Panc1 (cell line): Measurements from ENCODE around the gene SNX3. TPM values are rescaled to one million over a fixed set of nuclear protein-coding genes. Genes with fewer than 3 reads are reported as not detected.

ENCODE experiments used
- ATAC-seq: fragments of 200-7000 bp; cut with Tn5 transposase; 2 replicates; pipeline ENCODE4 v1.9.1; 2020; ENCODE audit warnings: mild to moderate bottlenecking, moderate library complexity
- BruUV-seq: library from RNA; stranded (reverse); fragments of 400-500 nt; replicated peaks from 2 replicates; lab custom pipeline; 2021; lab: Mats Ljungman, UMichigan
- CTCF ChIA-PET: fragments of 300-600 bp; sonication (Branson Sonifier 250); formaldehyde crosslinking; loops from one replicate; lab custom pipeline; 2022; ENCODE audit warnings: antibody characterized with exemption; lab: Charles Lee
- POLR2A ChIA-PET: fragments of 300-600 bp; sonication (Branson Sonifier 250); formaldehyde crosslinking; loops from one replicate; lab custom pipeline; 2022; ENCODE audit warnings: antibody characterized with exemption; lab: Charles Lee
- DNase-seq: peaks from one replicate; pipeline ENCODE4 v3.0.0-alpha.2; 2010; ENCODE audit warnings: low read depth, low spot score
- H3K27ac ChIP-seq: 2 replicates; pipeline ENCODE4 v1.5.1; 2011; ENCODE audit warnings: mild to moderate bottlenecking, low read length, inconsistent platforms
- H3K27me3 ChIP-seq: fragments of 200-500 bp; sonication (Bioruptor generic); 2 replicates; pipeline ENCODE4 v1.6.0; 2014; ENCODE audit warnings: low read length, inconsistent platforms; ENCODE audit not compliant: control insufficient read depth, insufficient read depth
- H3K36me3 ChIP-seq: fragments of 200-500 bp; sonication (Bioruptor generic); 2 replicates; pipeline ENCODE4 v1.5.1; 2014; ENCODE audit warnings: inconsistent platforms, mild to moderate bottlenecking, low read length, moderate library complexity; ENCODE audit not compliant: control insufficient read depth, insufficient read depth
- H3K4me1 ChIP-seq: 2 replicates; pipeline ENCODE4 v1.5.1; 2011; ENCODE audit warnings: inconsistent platforms, mild to moderate bottlenecking, low read length, moderate library complexity; ENCODE audit not compliant: control insufficient read depth, insufficient read depth
- H3K4me3 ChIP-seq, 2 experiments: 2 replicates each; pipeline ENCODE4 v1.5.1; 2011 to 2012; ENCODE audit warnings: low read depth in 2 of 2, low read length in 2 of 2, mild to moderate bottlenecking in 2 of 2, inconsistent platforms in 1 of 2, moderate library complexity in 1 of 2
- H3K9me3 ChIP-seq: fragments of 200-500 bp; sonication (Bioruptor generic); 2 replicates; pipeline ENCODE4 v1.5.1; 2014; ENCODE audit warnings: low read depth, mild to moderate bottlenecking, inconsistent platforms, low read length, moderate library complexity; ENCODE audit not compliant: control insufficient read depth, insufficient read depth
- POLR2AphosphoS5 ChIP-seq: IDR thresholded peaks from 2 replicates; pipeline ENCODE4 v1.6.1; 2012; ENCODE audit warnings: mild to moderate bottlenecking, low read depth, low read length, moderate library complexity
- SIN3A ChIP-seq: IDR thresholded peaks from 2 replicates; pipeline ENCODE4 v1.6.1; 2012; ENCODE audit warnings: low read depth, mild to moderate bottlenecking, low read length, moderate library complexity, borderline replicate concordance; ENCODE audit not compliant: insufficient read depth
- TCF7L2 ChIP-seq: IDR thresholded peaks from 2 replicates; pipeline ENCODE4 v1.6.1; 2011; ENCODE audit warnings: mild to moderate bottlenecking, low read depth, low read length, inconsistent platforms
- in situ Hi-C: cut with HindIII; loops from 2 replicates; pipeline ENCODE4 v1.10.0; 2016; ENCODE audit warnings: low sequenced_read_pairs, low pct_unique_long_range_greater_than_20kb
- intact Hi-C: fragments of 100-400 bp; cut with micrococcal nuclease; formaldehyde crosslinking; loops from one replicate; pipeline ENCODE4 v1.10.0; 2022; ENCODE audit not compliant: unreplicated experiment
- total RNA-seq: library from RNA; stranded (reverse); gene quantifications from one replicate; pipeline ENCODE4 v1.2.1, GENCODE V29; 2021; ENCODE audit not compliant: unreplicated experiment
- TF ChIP-seq, protein P1 (sequence below): fragments of 450-650 bp; IDR thresholded peaks from 2 replicates; pipeline ENCODE4 v1.5.1; 2017; ENCODE audit warnings: mild to moderate bottlenecking
- TF ChIP-seq, protein P2 (sequence below), 2 experiments: IDR thresholded peaks; 2 replicates each; pipeline ENCODE4 v1.6.1; 2011 to 2012; ENCODE audit warnings: low read depth in 2 of 2, control low read depth in 1 of 2, low read length in 1 of 2, mild to moderate bottlenecking in 1 of 2, moderate library complexity in 1 of 2; ENCODE audit not compliant: insufficient read depth in 1 of 2

Gene SNX3
- total RNA-seq, 1 experiment from 2014 or later, result 223 TPM

DNA sequence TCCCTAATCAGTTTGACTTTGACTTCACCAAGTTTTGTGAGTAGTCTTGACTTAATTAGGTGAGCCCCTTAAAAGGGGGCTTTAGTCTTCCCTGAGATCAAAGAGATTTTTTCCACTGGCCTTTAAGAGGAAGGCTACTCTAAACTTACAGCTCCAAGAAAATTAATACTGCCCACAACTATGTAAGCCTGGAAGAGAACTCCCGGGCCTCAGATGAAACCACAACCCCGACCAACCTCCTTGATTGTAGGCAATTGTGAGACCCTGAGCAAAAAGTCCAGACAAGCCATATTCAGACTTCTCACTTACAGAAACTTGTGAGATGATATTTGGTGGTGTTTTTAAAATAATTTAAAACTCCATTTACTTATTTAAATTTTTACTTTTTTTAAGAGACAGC lies 18.1 kb downstream of the SNX3 start:
- Histone ChIP-seq H3K4me1 (no peaks in the 10 kb centered on the region), H3K36me3 (no peaks in the 10 kb centered on the region; the same call in 1 of the 2 replicates), H3K27me3 (no peaks in the 10 kb centered on the region), H3K9me3 (no peaks in the 10 kb centered on the region), H3K4me3 (no peak overlapping the region), H3K27ac (no peak overlapping the region)
- intact Hi-C loops (no loop called here), in situ Hi-C loops (no loop called here)
- ATAC-seq, result no peak
- DNase-seq, result no peak
- TF ChIP-seq, protein P1, sequence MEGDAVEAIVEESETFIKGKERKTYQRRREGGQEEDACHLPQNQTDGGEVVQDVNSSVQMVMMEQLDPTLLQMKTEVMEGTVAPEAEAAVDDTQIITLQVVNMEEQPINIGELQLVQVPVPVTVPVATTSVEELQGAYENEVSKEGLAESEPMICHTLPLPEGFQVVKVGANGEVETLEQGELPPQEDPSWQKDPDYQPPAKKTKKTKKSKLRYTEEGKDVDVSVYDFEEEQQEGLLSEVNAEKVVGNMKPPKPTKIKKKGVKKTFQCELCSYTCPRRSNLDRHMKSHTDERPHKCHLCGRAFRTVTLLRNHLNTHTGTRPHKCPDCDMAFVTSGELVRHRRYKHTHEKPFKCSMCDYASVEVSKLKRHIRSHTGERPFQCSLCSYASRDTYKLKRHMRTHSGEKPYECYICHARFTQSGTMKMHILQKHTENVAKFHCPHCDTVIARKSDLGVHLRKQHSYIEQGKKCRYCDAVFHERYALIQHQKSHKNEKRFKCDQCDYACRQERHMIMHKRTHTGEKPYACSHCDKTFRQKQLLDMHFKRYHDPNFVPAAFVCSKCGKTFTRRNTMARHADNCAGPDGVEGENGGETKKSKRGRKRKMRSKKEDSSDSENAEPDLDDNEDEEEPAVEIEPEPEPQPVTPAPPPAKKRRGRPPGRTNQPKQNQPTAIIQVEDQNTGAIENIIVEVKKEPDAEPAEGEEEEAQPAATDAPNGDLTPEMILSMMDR, result no peak
- TF ChIP-seq, protein P2, sequence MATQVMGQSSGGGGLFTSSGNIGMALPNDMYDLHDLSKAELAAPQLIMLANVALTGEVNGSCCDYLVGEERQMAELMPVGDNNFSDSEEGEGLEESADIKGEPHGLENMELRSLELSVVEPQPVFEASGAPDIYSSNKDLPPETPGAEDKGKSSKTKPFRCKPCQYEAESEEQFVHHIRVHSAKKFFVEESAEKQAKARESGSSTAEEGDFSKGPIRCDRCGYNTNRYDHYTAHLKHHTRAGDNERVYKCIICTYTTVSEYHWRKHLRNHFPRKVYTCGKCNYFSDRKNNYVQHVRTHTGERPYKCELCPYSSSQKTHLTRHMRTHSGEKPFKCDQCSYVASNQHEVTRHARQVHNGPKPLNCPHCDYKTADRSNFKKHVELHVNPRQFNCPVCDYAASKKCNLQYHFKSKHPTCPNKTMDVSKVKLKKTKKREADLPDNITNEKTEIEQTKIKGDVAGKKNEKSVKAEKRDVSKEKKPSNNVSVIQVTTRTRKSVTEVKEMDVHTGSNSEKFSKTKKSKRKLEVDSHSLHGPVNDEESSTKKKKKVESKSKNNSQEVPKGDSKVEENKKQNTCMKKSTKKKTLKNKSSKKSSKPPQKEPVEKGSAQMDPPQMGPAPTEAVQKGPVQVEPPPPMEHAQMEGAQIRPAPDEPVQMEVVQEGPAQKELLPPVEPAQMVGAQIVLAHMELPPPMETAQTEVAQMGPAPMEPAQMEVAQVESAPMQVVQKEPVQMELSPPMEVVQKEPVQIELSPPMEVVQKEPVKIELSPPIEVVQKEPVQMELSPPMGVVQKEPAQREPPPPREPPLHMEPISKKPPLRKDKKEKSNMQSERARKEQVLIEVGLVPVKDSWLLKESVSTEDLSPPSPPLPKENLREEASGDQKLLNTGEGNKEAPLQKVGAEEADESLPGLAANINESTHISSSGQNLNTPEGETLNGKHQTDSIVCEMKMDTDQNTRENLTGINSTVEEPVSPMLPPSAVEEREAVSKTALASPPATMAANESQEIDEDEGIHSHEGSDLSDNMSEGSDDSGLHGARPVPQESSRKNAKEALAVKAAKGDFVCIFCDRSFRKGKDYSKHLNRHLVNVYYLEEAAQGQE (IDR thresholded peaks at IDR 0.05; ENCODE audit: insufficient read depth in 1 of 2, low read depth in 2 of 2, low read length in 1 of 2), result no peak
- TF ChIP-seq POLR2AphosphoS5, result no peak
- TF ChIP-seq TCF7L2, result no peak
- no peak for TF ChIP-seq SIN3A
- no TSS peak for BruUV-seq
- CTCF ChIA-PET, result no interaction called here
- POLR2A ChIA-PET, result no interaction called here

DNA sequence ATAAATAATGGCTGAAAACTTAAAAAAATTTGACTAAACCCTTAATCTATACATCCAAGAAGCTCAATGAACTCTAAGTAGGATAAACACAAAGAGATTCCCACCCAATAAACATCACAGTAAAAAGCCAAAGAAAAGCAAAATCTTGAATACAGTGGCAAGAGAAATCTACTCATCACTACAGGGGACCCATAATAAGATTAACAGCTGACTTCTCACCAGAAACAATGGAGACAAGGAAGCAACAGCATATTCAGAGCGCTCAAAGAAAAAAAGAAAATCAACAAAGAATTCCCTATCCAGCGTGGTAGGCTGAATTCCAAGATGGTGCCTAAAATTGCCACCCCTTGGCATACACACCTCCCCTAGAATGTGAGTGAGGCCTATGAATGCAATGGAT lies 18.6 kb downstream of the SNX3 start:
- ChIA-PET POLR2A (no interaction called here), CTCF (no interaction called here)
- TF ChIP-seq, protein P2 (IDR thresholded peaks at IDR 0.05; ENCODE audit: insufficient read depth in 1 of 2, low read depth in 2 of 2, low read length in 1 of 2), result no peak
- no peak for TF ChIP-seq SIN3A
- no peak for TF ChIP-seq TCF7L2
- no peak for TF ChIP-seq POLR2AphosphoS5
- TF ChIP-seq, protein P1, result no peak
- no peak overlapping the region for H3K27ac ChIP-seq
- H3K9me3 ChIP-seq, result no peaks in the 10 kb centered on the region
- no peaks in the 10 kb centered on the region for H3K27me3 ChIP-seq
- H3K36me3 ChIP-seq, result no peaks in the 10 kb centered on the region; the same call in 1 of the 2 replicates
- no peaks in the 10 kb centered on the region for H3K4me1 ChIP-seq
- DNase-seq, result no peak
- in situ Hi-C loops, result no loop called here
- no peak for ATAC-seq
- BruUV-seq, result no TSS peak
- H3K4me3 ChIP-seq, result no peak overlapping the region
- intact Hi-C loops, result no loop called here
